ENCODE measurements around the gene WASF2. TPM values are rescaled to one million over a fixed set of nuclear protein-coding genes. Genes with fewer than 3 reads are reported as not detected.

Gene WASF2
- total RNA-seq, 3 donors from 2014 or later: 41.6 to 93.5 (median 43.2) TPM

DNA sequence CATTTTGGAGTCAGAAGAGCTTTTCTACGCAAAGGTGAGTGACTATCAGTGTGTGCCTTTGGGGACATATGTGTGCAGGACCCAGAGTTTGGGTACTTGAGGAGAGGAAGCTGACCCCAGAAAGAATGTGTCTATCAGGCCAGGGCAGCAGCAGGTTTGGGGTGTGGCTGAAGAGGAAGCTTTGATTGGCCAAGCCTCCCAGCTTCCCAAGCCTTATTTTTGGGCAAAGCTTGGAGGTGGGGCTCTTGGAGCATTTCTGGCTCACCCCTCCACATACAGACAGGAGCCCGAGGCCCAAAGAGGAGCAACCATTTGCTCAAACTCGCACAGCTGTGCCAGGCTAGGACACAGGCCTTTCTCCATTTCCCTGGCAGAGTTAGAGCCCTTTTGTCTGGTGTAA is 92.9 kb downstream of the WASF2 start:
- intact Hi-C loops (cut with DNase I; ENCODE audit: low total_unique reads): loop anchor here (10.0 kb wide), 3 partner anchors 92 to 268 kb away; partner anchors contain the start of gene AHDC1
- DNase-seq (ENCODE audit: low spot score in 2 of 2): no peak
- Histone ChIP-seq H3K9me3 (no peaks in the 10 kb centered on the region), H3K4me3 (no peak overlapping the region), H3K27me3 (no peaks in the 10 kb centered on the region), H3K27ac (no peak overlapping the region), H3K36me3 (no peaks in the 10 kb centered on the region), H3K4me1 (peaks cover 5 to 13% of the 10 kb centered on the region in 2 donors)
- TF ChIP-seq POLR2A (IDR thresholded peaks at IDR 0.05) (no peak), POLR2AphosphoS5 (IDR thresholded peaks at IDR 0.05) (no peak)
- TF ChIP-seq, protein P1, sequence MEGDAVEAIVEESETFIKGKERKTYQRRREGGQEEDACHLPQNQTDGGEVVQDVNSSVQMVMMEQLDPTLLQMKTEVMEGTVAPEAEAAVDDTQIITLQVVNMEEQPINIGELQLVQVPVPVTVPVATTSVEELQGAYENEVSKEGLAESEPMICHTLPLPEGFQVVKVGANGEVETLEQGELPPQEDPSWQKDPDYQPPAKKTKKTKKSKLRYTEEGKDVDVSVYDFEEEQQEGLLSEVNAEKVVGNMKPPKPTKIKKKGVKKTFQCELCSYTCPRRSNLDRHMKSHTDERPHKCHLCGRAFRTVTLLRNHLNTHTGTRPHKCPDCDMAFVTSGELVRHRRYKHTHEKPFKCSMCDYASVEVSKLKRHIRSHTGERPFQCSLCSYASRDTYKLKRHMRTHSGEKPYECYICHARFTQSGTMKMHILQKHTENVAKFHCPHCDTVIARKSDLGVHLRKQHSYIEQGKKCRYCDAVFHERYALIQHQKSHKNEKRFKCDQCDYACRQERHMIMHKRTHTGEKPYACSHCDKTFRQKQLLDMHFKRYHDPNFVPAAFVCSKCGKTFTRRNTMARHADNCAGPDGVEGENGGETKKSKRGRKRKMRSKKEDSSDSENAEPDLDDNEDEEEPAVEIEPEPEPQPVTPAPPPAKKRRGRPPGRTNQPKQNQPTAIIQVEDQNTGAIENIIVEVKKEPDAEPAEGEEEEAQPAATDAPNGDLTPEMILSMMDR (IDR thresholded peaks at IDR 0.05): no peak

DNA sequence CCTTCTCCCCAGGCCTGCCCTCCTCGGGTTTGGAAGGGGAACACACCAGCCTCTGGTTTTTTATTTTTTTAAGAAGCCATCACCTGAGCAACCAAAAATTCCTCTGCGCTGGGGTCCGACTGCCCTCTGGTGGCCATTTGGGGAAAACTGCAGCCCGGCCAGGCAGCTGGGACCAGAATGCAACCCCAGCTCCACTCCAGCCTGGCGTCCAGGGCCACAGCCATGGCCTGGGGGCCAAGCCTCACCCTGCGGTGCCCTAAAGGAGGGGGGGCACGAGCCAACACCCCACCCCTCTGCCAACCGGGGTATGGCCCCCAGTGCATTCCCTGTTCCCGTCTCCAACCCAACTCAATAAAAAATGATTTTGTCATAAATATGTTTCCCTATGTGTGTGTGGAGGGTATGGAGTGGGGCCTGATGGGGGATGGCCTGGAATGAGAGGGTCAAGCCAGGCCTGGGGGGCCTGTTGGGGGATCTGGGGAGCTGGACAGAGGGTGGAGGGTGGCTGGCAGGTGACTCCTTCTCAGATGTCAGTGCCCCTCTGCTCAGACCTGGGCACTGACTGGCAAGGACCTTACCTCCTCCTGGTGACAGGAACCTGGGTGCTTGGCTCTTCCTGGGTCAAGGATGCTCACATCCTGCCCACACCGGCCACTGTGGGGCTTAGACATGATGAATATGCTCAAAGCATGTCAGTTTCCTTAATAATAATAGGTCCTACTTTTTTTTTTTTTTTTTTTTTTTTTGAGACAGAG is 94.3 kb downstream of the WASF2 start:
- no peak overlapping the region for H3K4me3 ChIP-seq
- no peaks in the 10 kb centered on the region for H3K36me3 ChIP-seq
- H3K27ac ChIP-seq: no peak overlapping the region
- TF ChIP-seq, protein P1 (IDR thresholded peaks at IDR 0.05): peak; percentile 98 to 99 (median 99)
- TF ChIP-seq POLR2A (IDR thresholded peaks at IDR 0.05): no peak
- peak in 2 of 3 donors; percentile 13 to 24 for TF ChIP-seq POLR2AphosphoS5 (IDR thresholded peaks at IDR 0.05)
- no peaks in the 10 kb centered on the region for H3K9me3 ChIP-seq
- H3K27me3 ChIP-seq: no peaks in the 10 kb centered on the region
- peak; percentile 73 to 81 for DNase-seq (ENCODE audit: low spot score in 2 of 2)
- H3K4me1 ChIP-seq: peaks cover 0 to 8% of the 10 kb centered on the region in 2 donors
- intact Hi-C loops (cut with DNase I; ENCODE audit: low total_unique reads): loop anchor here (10.0 kb wide), 3 partner anchors 91 to 269 kb away; partner anchors contain the start of gene AHDC1

DNA sequence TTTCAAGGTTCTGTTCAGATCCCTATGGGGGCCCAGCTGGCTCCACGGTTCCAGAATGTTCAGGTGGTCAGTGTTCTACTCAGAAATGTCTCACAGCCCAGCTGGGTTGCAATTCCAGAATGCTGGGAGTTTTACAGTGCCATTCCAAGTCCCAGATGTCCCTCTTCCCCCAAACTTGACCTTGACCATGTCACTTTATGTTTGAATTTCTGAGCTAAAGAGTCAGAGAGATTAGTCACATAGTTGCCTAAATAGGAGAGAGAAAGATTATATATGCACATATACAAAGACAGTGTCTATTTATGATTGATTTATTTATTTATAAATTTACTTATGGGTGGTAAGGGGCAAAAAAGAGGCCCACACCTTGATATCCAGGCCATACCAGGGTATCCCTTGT is 95.0 kb downstream of the WASF2 start:
- H3K36me3 ChIP-seq: no peaks in the 10 kb centered on the region
- intact Hi-C loops (cut with DNase I; ENCODE audit: low total_unique reads): loop anchor here (10.0 kb wide), 3 partner anchors 90 to 270 kb away; partner anchors contain the start of gene AHDC1
- no peaks in the 10 kb centered on the region for H3K9me3 ChIP-seq
- no peak for DNase-seq (ENCODE audit: low spot score in 2 of 2)
- H3K27me3 ChIP-seq: no peaks in the 10 kb centered on the region
- TF ChIP-seq, protein P1 (IDR thresholded peaks at IDR 0.05): no peak
- no peak for TF ChIP-seq POLR2AphosphoS5 (IDR thresholded peaks at IDR 0.05)
- no peak for TF ChIP-seq POLR2A (IDR thresholded peaks at IDR 0.05)
- H3K4me3 ChIP-seq: no peak overlapping the region
- H3K4me1 ChIP-seq: peaks cover 0 to 8% of the 10 kb centered on the region in 2 donors
- H3K27ac ChIP-seq: no peak overlapping the region

DNA sequence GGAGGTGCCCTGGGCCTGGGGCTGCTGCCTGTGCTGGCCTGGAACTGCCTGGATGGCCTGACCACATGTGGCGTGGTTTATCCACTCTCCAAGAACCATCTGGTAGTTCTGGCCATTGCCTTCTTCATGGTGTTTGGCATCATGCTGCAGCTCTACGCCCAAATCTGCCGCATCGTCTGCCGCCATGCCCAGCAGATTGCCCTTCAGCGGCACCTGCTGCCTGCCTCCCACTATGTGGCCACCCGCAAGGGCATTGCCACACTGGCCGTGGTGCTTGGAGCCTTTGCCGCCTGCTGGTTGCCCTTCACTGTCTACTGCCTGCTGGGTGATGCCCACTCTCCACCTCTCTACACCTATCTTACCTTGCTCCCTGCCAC is 95.7 kb downstream of the WASF2 start:
- no peak for TF ChIP-seq POLR2AphosphoS5 (IDR thresholded peaks at IDR 0.05)
- TF ChIP-seq, protein P1 (IDR thresholded peaks at IDR 0.05): no peak
- Histone ChIP-seq H3K27ac (no peak overlapping the region), H3K9me3 (no peaks in the 10 kb centered on the region), H3K36me3 (no peaks in the 10 kb centered on the region), H3K4me3 (no peak overlapping the region), H3K27me3 (no peaks in the 10 kb centered on the region), H3K4me1 (peaks cover 0 to 8% of the 10 kb centered on the region in 2 donors)
- no peak for DNase-seq (ENCODE audit: low spot score in 2 of 2)
- intact Hi-C loops (cut with DNase I; ENCODE audit: low total_unique reads): loop anchor here (10.0 kb wide), 3 partner anchors 89 to 271 kb away; partner anchors contain the start of gene AHDC1

DNA sequence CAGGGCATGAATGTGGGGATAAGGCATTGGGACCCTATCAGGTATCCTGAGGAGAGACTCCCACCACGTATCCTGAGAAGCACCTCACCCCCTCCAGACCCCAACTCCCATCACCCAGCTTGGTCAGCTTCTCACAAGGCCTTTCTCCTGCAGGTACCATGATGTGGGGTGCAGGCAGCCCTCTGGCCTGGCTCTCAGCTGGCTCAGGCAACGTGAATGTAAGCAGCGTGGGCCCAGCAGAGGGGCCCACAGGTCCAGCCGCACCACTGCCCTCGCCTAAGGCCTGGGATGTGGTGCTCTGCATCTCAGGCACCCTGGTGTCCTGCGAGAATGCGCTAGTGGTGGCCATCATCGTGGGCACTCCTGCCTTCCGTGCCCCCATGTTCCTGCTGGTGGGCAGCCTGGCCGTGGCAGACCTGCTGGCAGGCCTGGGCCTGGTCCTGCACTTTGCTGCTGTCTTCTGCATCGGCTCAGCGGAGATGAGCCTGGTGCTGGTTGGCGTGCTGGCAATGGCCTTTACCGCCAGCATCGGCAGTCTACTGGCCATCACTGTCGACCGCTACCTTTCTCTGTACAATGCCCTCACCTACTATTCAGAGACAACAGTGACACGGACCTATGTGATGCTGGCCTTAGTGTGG is 96.2 kb downstream of the WASF2 start:
- Histone ChIP-seq H3K27ac (no peak overlapping the region), H3K36me3 (no peaks in the 10 kb centered on the region), H3K4me3 (no peak overlapping the region), H3K27me3 (no peaks in the 10 kb centered on the region), H3K9me3 (no peaks in the 10 kb centered on the region), H3K4me1 (peaks cover 0 to 8% of the 10 kb centered on the region in 2 donors)
- no peak for TF ChIP-seq POLR2AphosphoS5 (IDR thresholded peaks at IDR 0.05)
- TF ChIP-seq, protein P1 (IDR thresholded peaks at IDR 0.05): no peak
- TF ChIP-seq POLR2A (IDR thresholded peaks at IDR 0.05): no peak
- intact Hi-C loops (cut with DNase I; ENCODE audit: low total_unique reads): loop anchor here (10.0 kb wide), 3 partner anchors 89 to 271 kb away; partner anchors contain the start of gene AHDC1
- DNase-seq (ENCODE audit: low spot score in 2 of 2): no peak

Measured in breast epithelium (tissue), 4 donors.